Epithelial cell of esophagus (primary cell): ENCODE measurements around the gene CHCHD3.
A peak's percentile ranks its signal among the peaks of the same experiment; 100 is the strongest.
"Not testable (repeated sequence)": the region's sequence is repeated elsewhere in the genome, so short reads cannot be mapped to it uniquely, and the experiment has no call there.

ENCODE experiments used
- DNase-seq: peaks from one replicate; pipeline ENCODE4 v3.0.0; 2010; ENCODE audit warnings: low read depth
- H3K4me3 ChIP-seq: 2 replicates; pipeline ENCODE4 v1.5.1; 2011; ENCODE audit warnings: mild to moderate bottlenecking, low read length, control low read depth
- CTCF ChIP-seq: IDR thresholded peaks from 2 replicates; pipeline ENCODE4 v1.5.1; 2011; ENCODE audit warnings: low read depth, mild to moderate bottlenecking, low read length, control low read depth, inconsistent platforms; ENCODE audit not compliant: insufficient read depth; ENCODE audit errors: missing control alignments

CHCHD3 gene

GRCh38 chr7:132904209-132904608, 177.7 kb downstream of the CHCHD3 start:
- DNase-seq: peak; percentile 51
- no peak overlapping the region for H3K4me3 ChIP-seq
- no peak for TF ChIP-seq CTCF

GRCh38 chr7:132902294-132902693, 179.6 kb downstream of the CHCHD3 start:
- DNase-seq, H3K4me3 ChIP-seq: not testable (repeated sequence)

- no peak overlapping the region for H3K4me3 ChIP-seq
- no peak for TF ChIP-seq CTCF
- no peak for DNase-seq
Observed at GRCh38 chr7:132901241-132901640, 180.6 kb downstream of the CHCHD3 start.

- no peak for TF ChIP-seq CTCF
- no peak for DNase-seq
- no peak overlapping the region for H3K4me3 ChIP-seq
Observed at GRCh38 chr7:132899833-132900232, 182.1 kb downstream of the CHCHD3 start.

GRCh38 chr7:132898641-132899175, 183.2 kb downstream of the CHCHD3 start:
- DNase-seq, H3K4me3 ChIP-seq: not testable (repeated sequence)

- no peak overlapping the region for H3K4me3 ChIP-seq
- no peak for DNase-seq
- no peak for TF ChIP-seq CTCF
Observed at GRCh38 chr7:132897093-132897687, 184.7 kb downstream of the CHCHD3 start.

- no peak overlapping the region for H3K4me3 ChIP-seq
- TF ChIP-seq CTCF: no peak
- no peak for DNase-seq
Observed at GRCh38 chr7:132895231-132895630, 186.7 kb downstream of the CHCHD3 start.

- H3K4me3 ChIP-seq: no peak overlapping the region
- TF ChIP-seq CTCF: no peak
- DNase-seq: no peak
Observed at GRCh38 chr7:132893560-132893959, 188.3 kb downstream of the CHCHD3 start.

- H3K4me3 ChIP-seq, DNase-seq: not testable (repeated sequence)
Observed at GRCh38 chr7:132892744-132893143, 189.1 kb downstream of the CHCHD3 start.
